ENCODE data around the gene PSMD12.

The PSMD12 gene

GRCh38 chr17:67386965-67387551 lies 20.7 kb upstream of the PSMD12 start:
- DNase-seq (ENCODE audit: low read depth) = no peak

- DNase-seq (ENCODE audit: low read depth) = no peak
Observed at GRCh38 chr17:67385122-67385988, 19.0 kb upstream of the PSMD12 start.

- no peak for DNase-seq (ENCODE audit: low read depth)
Observed at GRCh38 chr17:67381929-67382257, 15.5 kb upstream of the PSMD12 start.

GRCh38 chr17:67379251-67379630 lies 12.9 kb upstream of the PSMD12 start:
- no peak for DNase-seq (ENCODE audit: low read depth)

GRCh38 chr17:67378454-67379250 lies 12.3 kb upstream of the PSMD12 start:
- no peak for DNase-seq (ENCODE audit: low read depth)

- no peak for DNase-seq (ENCODE audit: low read depth)
Observed at GRCh38 chr17:67377488-67378453, 11.4 kb upstream of the PSMD12 start.

- peak; percentile 55 for DNase-seq (ENCODE audit: low read depth)
Observed at GRCh38 chr17:67376737-67377487, 10.5 kb upstream of the PSMD12 start, which contains the start of gene PITPNC1. Gene PITPNC1, plus strand, starts transcription at chr17:67377281.

GRCh38 chr17:67376415-67376736 lies 10.0 kb upstream of the PSMD12 start:
- peak; percentile 57 for DNase-seq (ENCODE audit: low read depth)

- no peak for DNase-seq (ENCODE audit: low read depth)
Observed at GRCh38 chr17:67375716-67376115, 9.3 kb upstream of the PSMD12 start.

GRCh38 chr17:67375054-67375427 lies 8.7 kb upstream of the PSMD12 start:
- no peak for DNase-seq (ENCODE audit: low read depth)

- no peak for DNase-seq (ENCODE audit: low read depth)
Observed at GRCh38 chr17:67374329-67375053, 8.1 kb upstream of the PSMD12 start.

GRCh38 chr17:67372751-67373150 lies 6.4 kb upstream of the PSMD12 start:
- no peak for DNase-seq (ENCODE audit: low read depth)

GRCh38 chr17:67369676-67370075 lies 3.3 kb upstream of the PSMD12 start:
- DNase-seq (ENCODE audit: low read depth) = no peak

- no peak for DNase-seq (ENCODE audit: low read depth)
Observed at GRCh38 chr17:67365738-67366192, 612 bp downstream of the PSMD12 start.

- DNase-seq (ENCODE audit: low read depth) = no peak
Observed at GRCh38 chr17:67364847-67365737, 1.3 kb downstream of the PSMD12 start.

- DNase-seq (ENCODE audit: low read depth) = no peak
Observed at GRCh38 chr17:67362173-67362572, 4.2 kb downstream of the PSMD12 start.

- no peak for DNase-seq (ENCODE audit: low read depth)
Observed at GRCh38 chr17:67360880-67361279, 5.5 kb downstream of the PSMD12 start.

GRCh38 chr17:67359960-67360791 lies 6.2 kb downstream of the PSMD12 start:
- no peak for DNase-seq (ENCODE audit: low read depth)
